Neuron (in vitro differentiated cells): ENCODE measurements around the gene ADAMTS10.
"Not testable (repeated sequence)": the region's sequence is repeated elsewhere in the genome, so short reads cannot be mapped to it uniquely, and the experiment has no call there.

Experiments used
- H2AFZ ChIP-seq: one replicate; pipeline ENCODE4 v1.6.1; 2013; ENCODE audit warnings: low read depth, mild to moderate bottlenecking, inconsistent platforms, low read length, moderate library complexity
- H3K27me3 ChIP-seq: one replicate; pipeline ENCODE4 v1.6.1; 2013; ENCODE audit warnings: low read length; ENCODE audit not compliant: insufficient read depth
- H3K36me3 ChIP-seq: one replicate; pipeline ENCODE4 v1.6.1; 2013; ENCODE audit warnings: low read length; ENCODE audit not compliant: insufficient read depth
- H3K4me1 ChIP-seq: one replicate; pipeline ENCODE4 v1.6.1; 2013; ENCODE audit warnings: low read length; ENCODE audit not compliant: insufficient read depth
- H3K4me3 ChIP-seq: 2 replicates; pipeline ENCODE4 v1.5.1; 2013; ENCODE audit warnings: mild to moderate bottlenecking, low read length, moderate library complexity
- H3K9me3 ChIP-seq: one replicate; pipeline ENCODE4 v1.6.1; 2013; ENCODE audit warnings: low read length

ADAMTS10 gene

DNA sequence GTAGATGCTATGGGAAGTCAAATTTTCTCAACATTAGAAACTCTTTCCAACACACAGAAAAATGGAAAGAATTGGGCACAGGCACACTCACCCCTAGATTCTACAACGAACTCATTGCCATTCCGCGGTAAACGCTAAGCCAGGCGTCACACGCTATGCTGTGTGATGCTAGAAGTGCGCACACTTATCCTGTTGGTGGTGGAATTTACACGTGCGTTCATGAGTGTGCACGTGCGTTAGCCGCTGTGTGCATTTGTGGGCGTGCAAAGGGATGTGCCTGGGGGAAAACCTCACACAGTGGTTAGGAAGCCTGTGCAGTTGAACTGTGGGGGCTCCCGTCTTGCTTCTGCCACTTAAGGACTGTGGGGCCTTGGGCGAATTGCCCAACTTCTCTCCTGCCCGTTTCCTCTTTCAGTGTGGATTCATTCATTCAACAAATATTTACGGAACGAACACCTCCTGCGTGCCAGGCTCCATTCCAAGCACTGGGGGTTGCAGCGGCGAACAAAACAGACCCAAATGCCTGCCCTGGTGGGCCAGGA, 27.6 kb upstream of the ADAMTS10 start:
- Histone ChIP-seq H2AFZ (no peak overlapping the region), H3K9me3 (no peaks in the 10 kb centered on the region), H3K27me3 (no peaks in the 10 kb centered on the region), H3K36me3 (no peaks in the 10 kb centered on the region), H3K4me3 (no peak overlapping the region), H3K4me1 (no peaks in the 10 kb centered on the region)

DNA sequence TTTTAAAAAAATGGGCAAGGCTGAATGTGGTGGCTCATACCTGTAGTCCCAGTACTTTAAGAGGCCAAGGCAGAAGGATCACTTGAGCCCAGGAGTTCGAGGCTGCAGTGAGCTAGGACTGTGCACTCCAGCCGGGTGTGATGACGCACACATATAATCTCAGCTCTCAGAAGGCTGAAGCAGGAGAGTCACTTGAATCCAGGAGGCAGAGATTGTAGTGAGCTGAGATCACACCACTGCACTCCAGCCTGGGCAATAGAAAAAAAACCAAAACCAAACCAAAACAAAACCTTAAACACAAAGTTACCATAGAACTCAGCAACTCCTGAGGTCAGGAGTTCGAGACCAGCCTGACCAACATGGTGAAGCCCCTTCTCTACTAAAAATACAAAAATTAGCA, 26.6 kb upstream of the ADAMTS10 start:
- H3K27me3 ChIP-seq, H3K36me3 ChIP-seq, H3K4me1 ChIP-seq, H2AFZ ChIP-seq, H3K9me3 ChIP-seq, H3K4me3 ChIP-seq: not testable (repeated sequence)

DNA sequence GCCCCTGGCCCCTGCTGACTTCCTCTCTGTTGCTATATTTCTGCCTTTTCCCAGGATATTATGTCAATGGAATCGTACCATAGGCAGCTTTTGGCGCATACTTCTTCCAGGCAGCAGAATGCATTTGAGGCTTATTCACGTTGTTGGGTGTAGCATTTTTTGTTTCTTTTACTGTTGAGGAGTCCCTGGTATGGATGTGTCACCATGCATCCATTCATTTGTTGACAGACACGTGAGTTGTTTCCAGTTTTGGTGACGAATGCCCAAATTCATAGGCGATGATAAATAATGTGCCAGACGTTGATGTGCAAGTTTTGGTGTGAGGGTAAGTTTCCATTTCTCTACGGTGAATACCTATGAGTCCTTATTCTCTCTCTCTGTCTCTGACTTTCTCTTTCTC, 24.9 kb upstream of the ADAMTS10 start:
- peaks cover 11% of the 10 kb centered on the region for H3K4me1 ChIP-seq
- H3K9me3 ChIP-seq, result no peaks in the 10 kb centered on the region
- no peak overlapping the region for H2AFZ ChIP-seq
- no peak overlapping the region for H3K4me3 ChIP-seq
- no peaks in the 10 kb centered on the region for H3K27me3 ChIP-seq
- no peaks in the 10 kb centered on the region for H3K36me3 ChIP-seq

DNA sequence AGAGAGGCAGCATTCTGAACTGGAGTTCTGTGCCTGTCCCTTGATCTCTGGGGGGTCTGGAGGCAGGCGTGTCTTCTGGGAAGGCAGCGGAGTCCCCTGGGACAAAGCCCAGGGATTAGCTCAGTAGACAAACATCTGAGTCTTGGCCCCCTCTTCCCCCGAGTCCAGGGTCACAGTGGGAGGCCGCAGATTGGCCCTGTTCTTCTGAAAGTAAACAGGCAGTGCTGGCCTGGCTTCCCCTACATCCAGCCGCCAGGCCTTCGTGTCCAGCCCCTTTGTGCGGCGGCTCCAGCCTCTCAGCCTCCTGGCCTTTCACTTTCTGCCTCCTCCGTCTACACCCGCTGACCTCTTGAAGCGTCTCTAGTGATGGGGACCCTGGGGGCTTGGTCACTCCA, 20.9 kb upstream of the ADAMTS10 start:
- Histone ChIP-seq H3K9me3 (peaks cover 3% of the 10 kb centered on the region), H3K4me1 (peaks cover 11% of the 10 kb centered on the region), H3K36me3 (no peaks in the 10 kb centered on the region)

DNA sequence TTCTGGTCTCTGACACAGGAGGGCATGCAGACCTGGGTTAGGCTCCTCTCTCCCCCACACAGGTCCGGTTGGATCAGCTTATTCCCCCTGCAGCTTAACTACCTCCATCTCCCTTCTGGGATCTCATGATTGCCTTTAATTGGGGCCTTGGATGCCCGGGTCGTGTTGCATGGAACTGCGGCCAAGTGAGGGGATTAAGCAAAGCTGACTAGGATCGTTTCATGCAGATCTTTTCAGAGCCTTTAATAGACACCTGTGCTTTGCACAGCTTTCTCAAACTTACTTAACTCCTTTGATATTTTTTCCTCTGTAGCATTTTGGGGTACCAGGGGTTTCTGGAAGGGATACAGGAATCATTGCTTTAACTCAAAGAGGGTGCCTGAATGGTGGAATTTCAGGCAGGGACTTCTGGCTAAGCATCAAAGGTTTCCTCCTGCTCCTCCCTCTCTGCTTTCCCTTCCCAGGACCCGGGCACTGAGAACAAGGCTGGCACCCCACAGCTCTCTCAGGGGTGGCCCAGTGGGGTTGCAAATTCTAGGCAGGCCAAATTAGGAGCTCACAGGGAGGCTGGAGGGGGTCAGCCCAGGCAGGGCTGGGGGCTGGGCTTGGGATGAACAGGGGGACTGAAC, 20.4 kb upstream of the ADAMTS10 start:
- no peak overlapping the region for H3K4me3 ChIP-seq
- H2AFZ ChIP-seq, result peak overlapping the region; percentile 15
- no peaks in the 10 kb centered on the region for H3K27me3 ChIP-seq
- peaks cover 11% of the 10 kb centered on the region for H3K4me1 ChIP-seq
- H3K9me3 ChIP-seq, result peaks cover 3% of the 10 kb centered on the region
- H3K36me3 ChIP-seq, result no peaks in the 10 kb centered on the region

More for the DNA sequence above, 20.9 kb upstream of the ADAMTS10 start:
- Histone ChIP-seq H3K4me3 (no peak overlapping the region), H2AFZ (peak overlapping the region; percentile 15), H3K27me3 (no peaks in the 10 kb centered on the region)

DNA sequence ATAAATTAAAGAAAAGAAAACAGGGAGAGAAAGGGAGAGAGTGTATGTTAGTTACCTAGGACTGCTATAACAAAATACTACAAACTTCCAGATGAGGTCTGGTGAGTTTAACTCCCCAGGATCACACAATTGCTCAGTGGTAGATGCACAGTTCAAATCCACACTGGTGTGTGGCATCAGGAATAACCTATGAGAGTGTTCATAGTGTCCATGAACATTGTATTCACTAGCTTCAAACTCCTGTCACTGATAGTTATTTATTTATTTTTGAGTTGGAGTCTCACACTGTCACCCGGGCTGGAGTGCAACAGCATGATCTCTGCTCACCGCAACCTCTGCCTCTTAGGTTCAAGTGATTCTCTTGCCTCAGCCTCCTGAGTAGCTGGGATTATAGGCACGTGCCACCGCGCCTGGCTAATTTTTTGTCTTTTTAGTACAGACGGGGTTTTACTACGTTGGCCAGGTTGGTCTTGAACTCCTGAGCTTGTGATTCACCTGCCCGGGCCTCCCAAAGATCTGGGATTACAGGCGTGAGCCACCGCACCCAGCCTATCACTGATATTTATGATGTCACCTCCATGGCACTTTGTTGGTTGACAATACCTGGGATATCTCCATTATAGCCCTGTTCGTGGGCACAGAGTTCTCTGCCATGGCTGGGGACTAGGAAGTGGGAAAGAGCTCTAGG, 19.6 kb upstream of the ADAMTS10 start, which contains the start of gene NFILZ:
TSS of gene NFILZ (plus strand) at position 638 of the 688 bp plus-strand sequence. CDS start 46,133 bp downstream, outside the sequence.
- Histone ChIP-seq H3K4me1 (peaks cover 11% of the 10 kb centered on the region), H3K4me3 (no peak within 1 kb of the TSS), H3K9me3 (peaks cover 3% of the 10 kb centered on the region), H3K36me3 (no peaks in the 10 kb centered on the region), H2AFZ (peak within 1 kb of the TSS; percentile 15), H3K27me3 (no peaks in the 10 kb centered on the region)

DNA sequence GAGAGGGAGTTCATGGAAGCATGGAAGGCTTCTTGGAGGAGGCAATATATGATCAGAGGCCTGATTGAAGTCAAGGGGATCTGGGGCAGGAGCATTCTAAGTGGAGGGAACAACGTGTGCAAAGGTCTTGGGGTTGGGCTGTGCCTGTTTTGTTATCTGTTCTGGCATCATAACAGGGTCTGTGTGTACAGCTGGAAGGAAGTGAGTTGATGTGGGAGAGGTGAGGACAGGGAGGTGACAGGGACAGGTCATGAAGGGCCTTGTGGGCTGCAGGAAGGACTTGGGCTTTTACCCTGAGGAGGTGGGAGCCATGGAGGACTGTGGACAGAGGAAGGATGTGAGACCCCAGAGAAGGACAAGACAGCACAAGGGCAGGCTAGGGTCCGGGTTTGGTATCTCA, 18.7 kb upstream of the ADAMTS10 start:
- Histone ChIP-seq H3K36me3 (no peaks in the 10 kb centered on the region), H3K27me3 (no peaks in the 10 kb centered on the region), H3K4me1 (peaks cover 11% of the 10 kb centered on the region), H3K9me3 (peaks cover 3% of the 10 kb centered on the region), H2AFZ (no peak overlapping the region), H3K4me3 (no peak overlapping the region)

DNA sequence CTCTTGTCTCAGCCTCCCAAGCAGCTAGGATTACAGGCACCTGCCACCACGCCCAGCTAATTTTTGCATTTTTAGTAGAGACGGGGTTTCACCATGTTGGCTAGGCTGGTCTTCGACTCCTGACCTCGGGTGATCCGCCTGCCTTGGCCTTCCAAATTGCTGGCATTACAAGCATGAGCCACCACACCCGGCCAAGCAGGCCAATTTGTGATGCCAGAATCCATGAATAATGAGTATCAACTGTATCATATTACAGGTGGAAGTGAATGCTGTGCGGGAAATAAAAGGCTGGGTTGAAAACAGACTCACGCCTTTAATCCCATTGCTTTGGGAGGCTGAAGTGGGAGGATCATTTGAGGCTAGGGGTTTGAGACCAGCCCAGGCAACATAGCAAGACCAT, 16.3 kb upstream of the ADAMTS10 start:
- no peak overlapping the region for H2AFZ ChIP-seq
- H3K36me3 ChIP-seq, result no peaks in the 10 kb centered on the region
- H3K4me3 ChIP-seq, result no peak overlapping the region
- peaks cover 3% of the 10 kb centered on the region for H3K9me3 ChIP-seq
- peaks cover 8% of the 10 kb centered on the region for H3K4me1 ChIP-seq
- no peaks in the 10 kb centered on the region for H3K27me3 ChIP-seq

DNA sequence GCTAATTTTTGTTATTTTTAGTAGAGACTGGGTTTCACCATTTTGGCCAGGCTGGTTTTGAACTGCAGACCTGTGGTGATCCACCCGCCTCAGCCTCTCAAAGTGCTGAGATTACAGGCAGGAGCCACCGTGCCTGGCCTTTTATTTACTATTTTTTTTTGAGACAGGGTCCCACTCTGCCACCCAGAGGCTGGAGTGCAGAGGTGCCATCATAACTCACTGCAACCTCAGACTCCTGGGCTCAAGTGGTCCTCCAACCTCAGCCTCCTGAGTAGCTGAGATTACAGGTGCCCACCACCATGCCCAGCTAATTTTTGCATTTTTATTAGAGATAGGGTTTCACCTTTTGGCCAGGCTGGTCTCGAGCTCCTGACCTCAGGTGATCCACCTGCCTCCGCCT, 12.4 kb upstream of the ADAMTS10 start:
- H3K9me3 ChIP-seq, H3K4me1 ChIP-seq, H3K4me3 ChIP-seq, H3K27me3 ChIP-seq, H2AFZ ChIP-seq, H3K36me3 ChIP-seq: not testable (repeated sequence)

DNA sequence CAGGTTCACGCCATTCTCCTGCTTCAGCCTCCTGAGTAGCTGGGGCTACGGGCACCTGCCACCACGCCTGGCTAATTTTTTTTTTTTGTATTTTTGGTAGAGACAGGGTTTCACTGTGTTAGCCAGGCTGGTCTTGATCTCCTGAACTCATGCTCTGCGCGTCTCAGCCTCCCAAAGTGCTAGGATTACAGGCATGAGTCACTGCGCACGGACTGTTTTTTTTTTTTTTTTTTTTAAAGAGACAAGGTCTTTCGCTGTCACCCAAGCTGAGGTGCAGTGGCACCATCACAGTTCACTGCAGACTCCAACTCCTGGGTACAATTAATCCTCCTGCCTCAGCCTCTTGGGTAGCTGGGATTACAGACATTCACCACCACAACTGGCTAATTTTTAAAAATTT, 8.2 kb upstream of the ADAMTS10 start:
- Histone ChIP-seq H3K4me3 (no peak overlapping the region), H3K27me3 (no peaks in the 10 kb centered on the region), H3K9me3 (no peaks in the 10 kb centered on the region), H2AFZ (no peak overlapping the region), H3K4me1 (no peaks in the 10 kb centered on the region), H3K36me3 (no peaks in the 10 kb centered on the region)

DNA sequence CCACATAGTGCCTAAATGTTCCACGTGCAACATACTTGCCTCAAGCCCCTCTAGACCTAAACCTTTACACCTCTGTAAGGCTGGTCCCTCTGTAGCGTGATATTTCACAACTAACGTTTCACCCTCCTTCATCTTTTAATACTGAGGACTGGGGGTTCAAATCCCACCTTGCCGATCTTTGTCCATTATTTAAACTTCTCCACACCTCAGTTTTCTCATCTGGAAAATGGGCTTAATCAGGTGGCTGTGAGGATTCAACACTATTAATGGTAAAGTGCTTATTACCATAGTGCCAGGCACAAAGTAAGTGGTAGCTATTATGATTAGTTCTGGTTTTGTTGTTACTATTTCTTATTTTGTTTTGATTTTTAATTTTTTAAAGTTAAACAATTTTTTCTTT, 7.5 kb upstream of the ADAMTS10 start:
- H3K4me3 ChIP-seq, result no peak overlapping the region
- H2AFZ ChIP-seq, result no peak overlapping the region
- no peaks in the 10 kb centered on the region for H3K27me3 ChIP-seq
- H3K4me1 ChIP-seq, result no peaks in the 10 kb centered on the region
- no peaks in the 10 kb centered on the region for H3K9me3 ChIP-seq
- H3K36me3 ChIP-seq, result no peaks in the 10 kb centered on the region

DNA sequence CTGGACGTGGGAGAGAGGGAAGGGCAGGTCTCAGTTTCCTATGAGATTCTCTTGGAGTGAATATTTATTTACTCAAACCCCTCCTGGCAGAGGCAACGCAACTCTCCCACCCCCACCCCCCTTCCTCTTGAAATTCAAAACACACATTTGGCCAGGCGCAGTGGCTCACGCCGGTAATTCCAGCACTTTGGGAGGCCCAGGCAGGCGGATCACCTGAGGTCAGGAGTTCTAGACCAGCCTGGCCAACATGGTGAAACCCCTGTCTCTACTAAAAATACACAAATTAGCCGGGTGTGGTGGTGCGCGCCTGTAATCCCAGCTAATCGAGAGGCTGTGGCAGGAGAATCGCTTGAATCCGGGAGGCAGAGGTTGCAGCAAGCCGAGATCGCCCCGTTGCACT, 6.8 kb upstream of the ADAMTS10 start:
- H2AFZ ChIP-seq, H3K4me3 ChIP-seq, H3K27me3 ChIP-seq, H3K9me3 ChIP-seq, H3K4me1 ChIP-seq, H3K36me3 ChIP-seq: not testable (repeated sequence)

DNA sequence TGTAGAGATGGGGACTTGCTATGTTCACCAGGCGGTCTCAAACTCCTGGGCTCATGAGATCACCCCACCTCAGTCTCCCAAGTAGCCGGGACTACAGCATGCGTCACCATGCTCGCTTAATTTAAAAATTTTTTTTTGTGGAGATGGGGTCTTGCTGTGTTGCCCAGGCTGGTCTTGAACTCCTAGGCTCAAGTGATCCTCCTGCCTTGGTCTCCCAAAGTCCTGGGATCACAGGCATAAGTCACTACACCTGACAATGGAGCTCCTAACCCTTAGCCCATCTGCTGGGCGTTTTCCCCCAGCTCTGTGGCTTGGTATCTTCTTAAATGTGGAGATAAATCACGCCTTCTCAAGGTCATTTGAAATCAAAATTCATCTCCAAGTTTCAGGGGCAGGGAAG, 6.3 kb upstream of the ADAMTS10 start:
- Histone ChIP-seq H2AFZ (no peak overlapping the region), H3K9me3 (no peaks in the 10 kb centered on the region), H3K4me3 (no peak overlapping the region), H3K4me1 (no peaks in the 10 kb centered on the region), H3K27me3 (no peaks in the 10 kb centered on the region), H3K36me3 (no peaks in the 10 kb centered on the region)
